Measurements from ENCODE around the gene EEF1AKMT3.

- TF ChIP-seq CTCF (IDR thresholded peaks at IDR 0.05; ENCODE audit: low read depth, low read length, missing input control) (no peak), JUND (IDR thresholded peaks at IDR 0.05) (no peak), RXRA (IDR thresholded peaks at IDR 0.05) (no peak), SP1 (IDR thresholded peaks at IDR 0.05) (no peak)
- TF ChIP-seq, protein P1, sequence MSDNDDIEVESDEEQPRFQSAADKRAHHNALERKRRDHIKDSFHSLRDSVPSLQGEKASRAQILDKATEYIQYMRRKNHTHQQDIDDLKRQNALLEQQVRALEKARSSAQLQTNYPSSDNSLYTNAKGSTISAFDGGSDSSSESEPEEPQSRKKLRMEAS (IDR thresholded peaks at IDR 0.05), result no peak
- TF ChIP-seq, protein P2, sequence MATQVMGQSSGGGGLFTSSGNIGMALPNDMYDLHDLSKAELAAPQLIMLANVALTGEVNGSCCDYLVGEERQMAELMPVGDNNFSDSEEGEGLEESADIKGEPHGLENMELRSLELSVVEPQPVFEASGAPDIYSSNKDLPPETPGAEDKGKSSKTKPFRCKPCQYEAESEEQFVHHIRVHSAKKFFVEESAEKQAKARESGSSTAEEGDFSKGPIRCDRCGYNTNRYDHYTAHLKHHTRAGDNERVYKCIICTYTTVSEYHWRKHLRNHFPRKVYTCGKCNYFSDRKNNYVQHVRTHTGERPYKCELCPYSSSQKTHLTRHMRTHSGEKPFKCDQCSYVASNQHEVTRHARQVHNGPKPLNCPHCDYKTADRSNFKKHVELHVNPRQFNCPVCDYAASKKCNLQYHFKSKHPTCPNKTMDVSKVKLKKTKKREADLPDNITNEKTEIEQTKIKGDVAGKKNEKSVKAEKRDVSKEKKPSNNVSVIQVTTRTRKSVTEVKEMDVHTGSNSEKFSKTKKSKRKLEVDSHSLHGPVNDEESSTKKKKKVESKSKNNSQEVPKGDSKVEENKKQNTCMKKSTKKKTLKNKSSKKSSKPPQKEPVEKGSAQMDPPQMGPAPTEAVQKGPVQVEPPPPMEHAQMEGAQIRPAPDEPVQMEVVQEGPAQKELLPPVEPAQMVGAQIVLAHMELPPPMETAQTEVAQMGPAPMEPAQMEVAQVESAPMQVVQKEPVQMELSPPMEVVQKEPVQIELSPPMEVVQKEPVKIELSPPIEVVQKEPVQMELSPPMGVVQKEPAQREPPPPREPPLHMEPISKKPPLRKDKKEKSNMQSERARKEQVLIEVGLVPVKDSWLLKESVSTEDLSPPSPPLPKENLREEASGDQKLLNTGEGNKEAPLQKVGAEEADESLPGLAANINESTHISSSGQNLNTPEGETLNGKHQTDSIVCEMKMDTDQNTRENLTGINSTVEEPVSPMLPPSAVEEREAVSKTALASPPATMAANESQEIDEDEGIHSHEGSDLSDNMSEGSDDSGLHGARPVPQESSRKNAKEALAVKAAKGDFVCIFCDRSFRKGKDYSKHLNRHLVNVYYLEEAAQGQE (IDR thresholded peaks at IDR 0.05), result no peak
Measured at GRCh38 chr12:57817261-57817989, 45.0 kb downstream of the EEF1AKMT3 start.

Data from liver (tissue), 3 donors.